ENCODE results near the gene KITLG.

The KITLG gene

DNA sequence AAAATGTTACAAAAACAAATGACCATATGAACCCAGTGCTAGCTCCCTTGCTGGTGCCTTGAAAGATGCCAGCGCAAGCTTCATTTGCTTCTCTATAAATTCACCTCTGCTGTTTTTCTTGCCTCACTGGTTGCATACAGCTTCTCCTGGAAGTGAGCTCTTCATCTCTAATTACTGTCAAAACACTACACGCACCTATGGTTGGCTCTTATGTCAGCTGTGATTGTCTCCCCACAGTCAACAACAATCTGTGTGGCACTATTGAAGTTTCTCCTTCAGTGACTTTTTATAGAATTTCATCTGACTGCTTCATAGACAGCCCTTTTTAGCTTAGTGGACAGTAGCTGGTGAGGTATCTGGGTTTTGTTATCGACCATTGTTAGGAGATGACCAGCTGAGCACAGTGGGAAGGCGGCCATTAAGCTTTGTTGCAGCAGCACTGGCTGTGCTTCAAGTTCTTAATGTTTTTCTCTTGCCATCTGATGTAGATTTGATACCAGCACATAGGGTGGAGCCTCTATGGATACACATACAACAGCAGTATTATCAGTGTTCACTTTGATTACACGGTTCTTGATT lies 131.8 kb downstream of the KITLG start:
- no peaks in the 10 kb centered on the region for H3K4me1 Mint-ChIP-seq
- no peaks in the 10 kb centered on the region for H3K27me3 Mint-ChIP-seq
- H3K4me3 Mint-ChIP-seq = no peak overlapping the region
- no peaks in the 10 kb centered on the region for H3K36me3 Mint-ChIP-seq
- ATAC-seq = no peak
- H3K9me3 Mint-ChIP-seq = no peaks in the 10 kb centered on the region
- H3K27ac Mint-ChIP-seq = no peak overlapping the region

DNA sequence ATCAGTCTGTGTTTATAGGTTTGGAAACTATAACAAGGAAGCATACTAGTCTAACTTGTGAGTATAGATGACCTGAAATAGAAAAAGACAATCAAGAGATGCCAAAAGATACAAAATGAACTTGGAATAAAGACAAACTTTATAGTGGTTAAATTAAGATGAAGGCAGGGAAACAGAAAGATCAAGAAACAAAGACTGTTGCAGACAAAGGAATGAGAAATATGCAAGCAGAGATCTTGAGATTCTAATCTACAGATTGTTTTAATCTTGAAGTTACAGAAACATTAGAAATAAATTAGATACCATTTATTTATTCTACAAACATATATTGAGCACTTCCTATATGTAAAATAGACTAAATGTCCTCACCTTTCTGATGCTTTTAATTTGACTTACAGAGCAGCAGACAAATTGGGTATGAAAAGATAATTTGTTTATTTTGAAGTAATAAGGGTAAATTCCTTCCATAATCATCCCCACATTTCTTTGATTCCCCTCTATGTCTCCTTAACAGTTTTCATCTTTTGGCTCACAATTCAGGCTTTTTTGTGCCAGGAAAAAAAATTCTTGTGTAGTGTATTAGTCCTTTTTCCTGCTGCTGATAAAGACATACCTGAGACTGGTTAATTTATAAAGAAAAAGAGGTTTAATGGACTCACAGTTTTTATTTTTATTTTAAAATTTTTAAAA lies 134.4 kb downstream of the KITLG start:
- Mint-ChIP-seq H3K27ac (no peak overlapping the region), H3K27me3 (no peaks in the 10 kb centered on the region), H3K9me3 (peaks cover 9% of the 10 kb centered on the region), H3K4me3 (no peak overlapping the region), H3K4me1 (no peaks in the 10 kb centered on the region), H3K36me3 (no peaks in the 10 kb centered on the region)
- no peak for ATAC-seq

DNA sequence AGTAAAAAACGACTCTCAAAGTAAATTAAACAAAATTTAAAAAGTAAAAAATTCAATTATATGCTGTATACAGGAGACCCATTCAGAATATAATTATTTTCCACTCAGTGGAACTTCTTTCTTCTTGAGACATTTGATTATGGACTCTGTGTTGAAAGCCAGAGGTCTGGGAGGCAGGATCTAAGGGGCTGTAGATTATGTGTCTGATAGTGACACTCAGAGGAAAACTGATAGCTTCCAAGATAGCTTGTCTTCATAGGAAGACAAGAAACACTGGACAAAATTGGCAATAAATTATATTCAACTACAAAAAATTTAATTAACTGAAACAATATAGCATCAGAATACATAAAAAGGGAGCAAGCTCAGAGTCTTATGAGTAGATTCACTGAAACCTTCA lies 135.8 kb downstream of the KITLG start:
- no peaks in the 10 kb centered on the region for H3K4me1 Mint-ChIP-seq
- no peak overlapping the region for H3K4me3 Mint-ChIP-seq

More for the DNA sequence above, 135.8 kb downstream of the KITLG start:
- Mint-ChIP-seq H3K27me3 (no peaks in the 10 kb centered on the region), H3K9me3 (peaks cover 11% of the 10 kb centered on the region), H3K36me3 (no peaks in the 10 kb centered on the region), H3K27ac (no peak overlapping the region)
- ATAC-seq = no peak

Data from stimulated activated memory B cell treated with anti-CD40 and anti-IgM and Interleukin-4, amounts not matched to agents 10 μg/mL and 1 μg/mL and 100 μg/mL, for 72 hours (primary cell).